ENCODE results near the gene PIEZO2. TPM values are rescaled to one million over a fixed set of nuclear protein-coding genes. Genes with fewer than 3 reads are reported as not detected.

Gene PIEZO2
- total and polyA plus RNA-seq, 2 of the 8 experiments (the other 6 are each of a cell fraction or from before 2014, with no cell fraction given), result 4.7 to 16.5 TPM

DNA sequence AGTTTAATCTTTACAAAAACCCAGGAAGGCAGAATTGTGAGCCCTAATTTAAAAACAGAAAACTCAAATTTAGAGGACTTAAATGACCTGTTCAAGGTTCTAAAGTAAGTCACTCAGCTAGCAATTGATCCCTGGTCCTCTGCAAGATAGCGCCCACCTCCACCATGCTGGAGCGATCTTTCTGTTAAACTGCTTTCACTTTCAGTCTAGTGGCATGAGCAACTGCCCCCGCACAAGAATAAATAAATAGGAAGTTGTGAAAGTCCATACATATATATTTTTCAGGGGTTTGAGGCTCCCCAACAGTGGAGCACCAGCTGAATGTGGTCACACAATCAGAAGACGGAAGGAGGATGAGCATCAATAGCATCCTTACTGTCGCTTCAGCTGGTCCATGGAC is 405.6 kb downstream of the PIEZO2 start:
- no peak overlapping the region for H3K18ac ChIP-seq (ENCODE audit: extremely low read depth, low read length)
- no peak for DNase-seq (ENCODE audit: low read depth in 1 of 2, low spot score in 2 of 2)
- no peak overlapping the region for H2AK5ac ChIP-seq (ENCODE audit: low read depth, low read length)
- H3K4me3 ChIP-seq (ENCODE audit: extremely low read depth in 1 of 4, insufficient read depth in 2 of 4, low read depth in 3 of 4, low read length in 4 of 4), result no peak overlapping the region
- no peak overlapping the region for H3K56ac ChIP-seq (replicated peaks; ENCODE audit: insufficient read length, low read depth, low read length)
- no peak overlapping the region for H4K91ac ChIP-seq (replicated peaks; ENCODE audit: insufficient read length, low read length)
- H4K20me1 ChIP-seq (replicated peaks in 1 of 2; ENCODE audit: control insufficient read depth in 1 of 2, insufficient read depth in 2 of 2, low read length in 2 of 2), result no peaks in the 10 kb centered on the region
- no peaks in the 10 kb centered on the region for H3K27me3 ChIP-seq (replicated peaks in 1 of 4; ENCODE audit: control insufficient read depth in 3 of 4, extremely low read depth in 1 of 4, insufficient read depth in 3 of 4, low read length in 3 of 4)
- no peak overlapping the region for H3K4ac ChIP-seq (replicated peaks; ENCODE audit: insufficient read length, low read depth, low read length)
- no peak overlapping the region for H3K9ac ChIP-seq (replicated peaks in 1 of 4; ENCODE audit: extremely low read depth in 1 of 4, low read depth in 3 of 4, low read length in 3 of 4)
- H3K9me3 ChIP-seq (ENCODE audit: insufficient read depth in 2 of 2, low read depth in 1 of 2, low read length in 1 of 2), result no peaks in the 10 kb centered on the region
- 78% methylated on average over 5 of the region's 5 CpGs; no CpG with 5 or more reads in 1 of the 2 experiments for WGBS, 2 experiments (ENCODE audit: extremely low coverage in 1 of 2, insufficient coverage in 1 of 2, insufficient read length in 1 of 2, insufficient replicate concordance in 2 of 2, low coverage in 1 of 2, low lambda C conversion rate in 2 of 2, missing lambda C conversion rate in 1 of 2)
- no peaks in the 10 kb centered on the region for H3K79me1 ChIP-seq (ENCODE audit: low read depth, low read length)
- no peak overlapping the region for H2BK5ac ChIP-seq (ENCODE audit: low read depth, low read length)
- CTCF ChIA-PET (ENCODE audit: partially characterized antibody), result no interaction called here
- no peaks in the 10 kb centered on the region for H3K23me2 ChIP-seq (ENCODE audit: low read depth, low read length)
- H3K23ac ChIP-seq (ENCODE audit: insufficient read length), result no peak overlapping the region
- no peaks in the 10 kb centered on the region for H3K36me3 ChIP-seq (ENCODE audit: control insufficient read depth in 2 of 4, insufficient read depth in 4 of 4, low read length in 3 of 4)
- no peak overlapping the region for H4K8ac ChIP-seq (ENCODE audit: extremely low read depth, insufficient read depth, low read length)
- H2BK15ac ChIP-seq (ENCODE audit: low read length), result no peak overlapping the region
- no peak for FAIRE-seq
- TF ChIP-seq HDAC6 (IDR thresholded peaks at IDR 0.05; ENCODE audit: low read depth, low read length), result no peak
- TF ChIP-seq JUND (IDR thresholded peaks at IDR 0.05; ENCODE audit: low read length), result no peak
- TF ChIP-seq TCF12 (IDR thresholded peaks at IDR 0.05; ENCODE audit: low read depth, low read length), result no peak
- TF ChIP-seq GABPA (IDR thresholded peaks at IDR 0.05; ENCODE audit: borderline replicate concordance, insufficient read depth, low read length), result no peak
- no peak for TF ChIP-seq SP2 (IDR thresholded peaks at IDR 0.05; ENCODE audit: low read length)
- TF ChIP-seq SIN3A (conservative IDR thresholded peaks at IDR 0.05 in 1 of 2, IDR thresholded peaks at IDR 0.05 in 1 of 2; ENCODE audit: low read depth in 1 of 2, low read length in 2 of 2), result no peak
- TF ChIP-seq, protein P1, sequence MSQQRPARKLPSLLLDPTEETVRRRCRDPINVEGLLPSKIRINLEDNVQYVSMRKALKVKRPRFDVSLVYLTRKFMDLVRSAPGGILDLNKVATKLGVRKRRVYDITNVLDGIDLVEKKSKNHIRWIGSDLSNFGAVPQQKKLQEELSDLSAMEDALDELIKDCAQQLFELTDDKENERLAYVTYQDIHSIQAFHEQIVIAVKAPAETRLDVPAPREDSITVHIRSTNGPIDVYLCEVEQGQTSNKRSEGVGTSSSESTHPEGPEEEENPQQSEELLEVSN (IDR thresholded peaks at IDR 0.05), result no peak
- TF ChIP-seq TEAD4 (IDR thresholded peaks at IDR 0.05; ENCODE audit: low read depth, low read length), result no peak
- TF ChIP-seq FOSL1 (IDR thresholded peaks at IDR 0.05; ENCODE audit: insufficient read depth, low read depth, low read length), result no peak
- no peak for TF ChIP-seq ASH2L (IDR thresholded peaks at IDR 0.05; ENCODE audit: low read length)
- TF ChIP-seq SAP30 (IDR thresholded peaks at IDR 0.05; ENCODE audit: insufficient read depth, insufficient replicate concordance, low read length), result no peak
- peaks cover 0 to 1% (median 0%) of the 10 kb centered on the region in 4 experiments; a peak in 1 of 7 replicates for H3K4me1 ChIP-seq (replicated peaks in 1 of 4; ENCODE audit: control insufficient read depth in 3 of 4, insufficient read depth in 4 of 4, low read length in 3 of 4)
- H2BK120ac ChIP-seq (replicated peaks; ENCODE audit: low read depth, low read length), result no peak overlapping the region
- H3K79me2 ChIP-seq (ENCODE audit: control insufficient read depth in 1 of 2, insufficient read depth in 2 of 2, low read length in 2 of 2), result no peaks in the 10 kb centered on the region
- POLR2A ChIA-PET (ENCODE audit: partially characterized antibody), result no interaction called here
- no peak overlapping the region for H2BK20ac ChIP-seq (ENCODE audit: low read length)
- no peak overlapping the region for H2AFZ ChIP-seq (ENCODE audit: low read length)
- no peak overlapping the region for H4K5ac ChIP-seq (ENCODE audit: insufficient read length, low read depth, low read length)
- H3K27ac ChIP-seq (ENCODE audit: low read depth, low read length), result no peak overlapping the region
- H3K14ac ChIP-seq (ENCODE audit: insufficient read length), result no peak overlapping the region
- no peak overlapping the region for H3K4me2 ChIP-seq (ENCODE audit: insufficient read depth in 1 of 2, low read depth in 2 of 2, low read length in 2 of 2)
- H2BK12ac ChIP-seq (ENCODE audit: low read depth, low read length), result no peak overlapping the region
